GM10847 (cell line): ENCODE data around the gene LRMDA.

Source experiments
- POLR2A ChIP-seq: IDR thresholded peaks from 2 replicates; pipeline ENCODE4 v1.6.1; 2011; ENCODE audit not compliant: insufficient read length; ENCODE audit errors: extremely low read depth

LRMDA gene

GRCh38 chr10:75444781-75445386 is 13.5 kb downstream of the LRMDA start:
- TF ChIP-seq POLR2A, result no peak

- TF ChIP-seq POLR2A, result no peak
Measured at GRCh38 chr10:75446508-75446907, 15.1 kb downstream of the LRMDA start.

GRCh38 chr10:75448166-75448565 is 16.7 kb downstream of the LRMDA start:
- no peak for TF ChIP-seq POLR2A

- no peak for TF ChIP-seq POLR2A
Measured at GRCh38 chr10:75449382-75450074, 18.1 kb downstream of the LRMDA start.

GRCh38 chr10:75450075-75450445 is 18.6 kb downstream of the LRMDA start:
- no peak for TF ChIP-seq POLR2A

- TF ChIP-seq POLR2A, result no peak
Measured at GRCh38 chr10:75450644-75451640, 19.5 kb downstream of the LRMDA start.

- no peak for TF ChIP-seq POLR2A
Measured at GRCh38 chr10:75451831-75452230, 20.4 kb downstream of the LRMDA start.

- TF ChIP-seq POLR2A, result no peak
Measured at GRCh38 chr10:75452997-75453396, 21.6 kb downstream of the LRMDA start.

GRCh38 chr10:75456122-75456521 is 24.7 kb downstream of the LRMDA start:
- TF ChIP-seq POLR2A, result no peak

- TF ChIP-seq POLR2A, result no peak
Measured at GRCh38 chr10:75460059-75460458, 28.6 kb downstream of the LRMDA start.

GRCh38 chr10:75461672-75462649 is 30.5 kb downstream of the LRMDA start:
- TF ChIP-seq POLR2A, result no peak

GRCh38 chr10:75462865-75463264 is 31.4 kb downstream of the LRMDA start:
- no peak for TF ChIP-seq POLR2A

- no peak for TF ChIP-seq POLR2A
Measured at GRCh38 chr10:75464478-75465449, 33.3 kb downstream of the LRMDA start.

GRCh38 chr10:75465450-75465827 is 34.0 kb downstream of the LRMDA start:
- no peak for TF ChIP-seq POLR2A

- no peak for TF ChIP-seq POLR2A
Measured at GRCh38 chr10:75466001-75466400, 34.6 kb downstream of the LRMDA start.
